Mesodermal cell (in vitro differentiated cells): ENCODE results near the gene MIPOL1.

Experiments used
- H3K27ac ChIP-seq: 2 replicates; pipeline ENCODE4 v1.7.0; 2013; ENCODE audit warnings: mild to moderate bottlenecking, low read depth, low read length, moderate library complexity; ENCODE audit not compliant: severe bottlenecking
- H3K36me3 ChIP-seq: 2 replicates; pipeline ENCODE4 v1.7.1; 2013; ENCODE audit warnings: mild to moderate bottlenecking, low read length, moderate library complexity; ENCODE audit not compliant: control insufficient read depth, insufficient read depth
- H3K4me1 ChIP-seq: one replicate; pipeline ENCODE4 v1.7.1; 2013; ENCODE audit warnings: mild to moderate bottlenecking, low read length; ENCODE audit not compliant: insufficient read depth, control insufficient read depth, poor library complexity, severe bottlenecking
- H3K4me3 ChIP-seq: 2 replicates; pipeline ENCODE4 v1.7.0; 2013; ENCODE audit warnings: low read length, control low read depth, mild to moderate bottlenecking; ENCODE audit not compliant: insufficient read depth, poor library complexity, severe bottlenecking; ENCODE audit errors: extremely low read depth
- H3K9me3 ChIP-seq: 2 replicates; pipeline ENCODE4 v1.7.1; 2013; ENCODE audit warnings: mild to moderate bottlenecking, low read length, moderate library complexity; ENCODE audit not compliant: control insufficient read depth
- WGBS, 2 experiments: methylation state at CpG; one replicate each; pipeline ENCODE4 v1.1.5; 2013; ENCODE audit warnings: missing lambda C conversion rate in 2 of 2; ENCODE audit not compliant: insufficient coverage in 2 of 2; 5-methylcytosine and 5-hydroxymethylcytosine counted together

Gene MIPOL1

GRCh38 chr14:37585971-37586796 is 388.4 kb downstream of the MIPOL1 start:
- Histone ChIP-seq H3K4me3 (no peak overlapping the region), H3K4me1 (peaks cover 11% of the 10 kb centered on the region), H3K9me3 (no peaks in the 10 kb centered on the region), H3K27ac (no peak overlapping the region), H3K36me3 (no peaks in the 10 kb centered on the region)
- 4% methylated on average over 4 to 7 of the region's 10 CpGs for WGBS, 2 experiments

- Histone ChIP-seq H3K4me1 (peaks cover 11% of the 10 kb centered on the region), H3K36me3 (no peaks in the 10 kb centered on the region), H3K9me3 (no peaks in the 10 kb centered on the region), H3K4me3 (no peak overlapping the region), H3K27ac (no peak overlapping the region)
- WGBS, 2 experiments = no CpG with 5 or more reads among the region's 1 CpG
Observed at GRCh38 chr14:37586797-37587130, 389.0 kb downstream of the MIPOL1 start.

- H3K9me3 ChIP-seq = no peaks in the 10 kb centered on the region
- no peak overlapping the region for H3K4me3 ChIP-seq
- no peak overlapping the region for H3K27ac ChIP-seq
- 0 to 7% methylated on average over 1 to 3 of the region's 4 CpGs for WGBS, 2 experiments
- no peaks in the 10 kb centered on the region for H3K36me3 ChIP-seq
- peaks cover 11% of the 10 kb centered on the region for H3K4me1 ChIP-seq
Observed at GRCh38 chr14:37587131-37587803, 389.5 kb downstream of the MIPOL1 start.

- Histone ChIP-seq H3K9me3 (no peaks in the 10 kb centered on the region), H3K4me1 (peaks cover 11% of the 10 kb centered on the region), H3K4me3 (peak overlapping the region; percentile 25), H3K27ac (no peak overlapping the region), H3K36me3 (no peaks in the 10 kb centered on the region)
- 1% methylated on average over 44 to 48 of the region's 63 CpGs for WGBS, 2 experiments
Observed at GRCh38 chr14:37587881-37588666, 390.3 kb downstream of the MIPOL1 start.

GRCh38 chr14:37588667-37588955 is 390.9 kb downstream of the MIPOL1 start:
- no peaks in the 10 kb centered on the region for H3K9me3 ChIP-seq
- H3K36me3 ChIP-seq = no peaks in the 10 kb centered on the region
- WGBS, 2 experiments = 0% methylated on average over 2 to 5 of the region's 6 CpGs
- H3K27ac ChIP-seq = no peak overlapping the region
- H3K4me3 ChIP-seq = no peak overlapping the region
- peaks cover 11% of the 10 kb centered on the region for H3K4me1 ChIP-seq

GRCh38 chr14:37588956-37589714 is 391.4 kb downstream of the MIPOL1 start:
- H3K36me3 ChIP-seq = no peaks in the 10 kb centered on the region
- peaks cover 11% of the 10 kb centered on the region for H3K4me1 ChIP-seq
- no peaks in the 10 kb centered on the region for H3K9me3 ChIP-seq
- 0 to 2% methylated on average over 6 to 8 of the region's 16 CpGs for WGBS, 2 experiments
- H3K4me3 ChIP-seq = no peak overlapping the region
- H3K27ac ChIP-seq = no peak overlapping the region

GRCh38 chr14:37589715-37590427 is 392.1 kb downstream of the MIPOL1 start:
- Histone ChIP-seq H3K36me3 (no peaks in the 10 kb centered on the region), H3K9me3 (no peaks in the 10 kb centered on the region), H3K27ac (no peak overlapping the region), H3K4me1 (peaks cover 11% of the 10 kb centered on the region), H3K4me3 (no peak overlapping the region)
- 11 to 14% methylated on average over 1 to 2 of the region's 6 CpGs for WGBS, 2 experiments

- Histone ChIP-seq H3K4me3 (no peak overlapping the region), H3K9me3 (no peaks in the 10 kb centered on the region), H3K27ac (no peak overlapping the region), H3K36me3 (no peaks in the 10 kb centered on the region), H3K4me1 (peaks cover 8% of the 10 kb centered on the region)
- no CpG with 5 or more reads among the region's 4 CpGs for WGBS, 2 experiments
Observed at GRCh38 chr14:37590428-37591139, 392.8 kb downstream of the MIPOL1 start.

- Histone ChIP-seq H3K4me1 (peaks cover 8% of the 10 kb centered on the region), H3K4me3 (peak overlapping the region; percentile 2), H3K36me3 (no peaks in the 10 kb centered on the region), H3K27ac (no peak overlapping the region), H3K9me3 (no peaks in the 10 kb centered on the region)
- WGBS, 2 experiments = 1% methylated on average over 25 to 32 of the region's 45 CpGs
Observed at GRCh38 chr14:37591311-37591940, 393.7 kb downstream of the MIPOL1 start.
